ENCODE data around the gene CASK. TPM values are rescaled to one million over a fixed set of nuclear protein-coding genes. Genes with fewer than 3 reads are reported as not detected.

Gene CASK
- total and polyA plus RNA-seq, 9 of the 15 experiments (the other 6 are each of a cell fraction or from before 2014, with no cell fraction given), result 1.3 to 7.4 (median 5.2) TPM

- DNase-seq (ENCODE audit: extremely low read depth in 1 of 4, low spot score in 3 of 4) (peak; percentile 6 to 68 (median 18)), FAIRE-seq (peak; percentile 72), ATAC-seq (peak; percentile 92)
- peaks cover 0 to 5% of the 10 kb centered on the region in 2 experiments; a peak in 3 of 5 replicates for H3K4me1 ChIP-seq (replicated peaks in 1 of 2; ENCODE audit: control insufficient read depth in 2 of 2, insufficient read depth in 2 of 2, low read length in 2 of 2)
- no peak overlapping the region; a peak in 1 of 4 replicates for H3K9ac ChIP-seq (ENCODE audit: insufficient read depth in 1 of 2, low read depth in 2 of 2, low read length in 2 of 2)
- H3K9me1 ChIP-seq (ENCODE audit: control insufficient read depth, insufficient read depth, low read length), result no peaks in the 10 kb centered on the region
- H3K4me3 ChIP-seq, result no peak overlapping the region
- H3K9me3 ChIP-seq (replicated peaks; ENCODE audit: control insufficient read depth, insufficient read depth, low read depth, low read length), result no peaks in the 10 kb centered on the region
- in situ Hi-C loops (cut with MboI) (loop anchor here (5.0 kb wide), 1 partner anchor 191 kb away; no protein-coding TSS in a partner anchor), intact Hi-C loops (cut with micrococcal nuclease) (no loop called here)
- CTCF ChIA-PET (ENCODE audit: low intra/inter-chr PET ratio), result no interaction called here
- no peak overlapping the region for H3K4me2 ChIP-seq (ENCODE audit: insufficient read depth, low read length)
- H3K27ac ChIP-seq (ENCODE audit: extremely low read depth, low read depth, low read length), result peak overlapping the region; percentile 15; the same call in 2 of the 3 replicates
- no peaks in the 10 kb centered on the region for H4K20me1 ChIP-seq (replicated peaks; ENCODE audit: control insufficient read depth, insufficient read depth, low read length)
- POLR2A ChIA-PET, result no interaction called here
- no peaks in the 10 kb centered on the region for H3K36me3 ChIP-seq (ENCODE audit: control insufficient read depth, insufficient read depth, low read length)
- H3K27me3 ChIP-seq (ENCODE audit: control insufficient read depth in 2 of 2, insufficient read depth in 2 of 2, low read length in 2 of 2), result no peaks in the 10 kb centered on the region
- BruUV-seq (replicated peaks), result no TSS peak
- H3K79me2 ChIP-seq (ENCODE audit: control insufficient read depth, insufficient read depth, low read length), result no peaks in the 10 kb centered on the region
- WGBS (ENCODE audit: insufficient coverage, low coverage, missing lambda C conversion rate), result 0% methylated on average over 1 of the region's 2 CpGs
- no peak overlapping the region for H2AFZ ChIP-seq (ENCODE audit: low read depth, low read length)
- TF ChIP-seq TOE1 (IDR thresholded peaks at IDR 0.05; ENCODE audit: borderline replicate concordance), result no peak
- no peak for TF ChIP-seq TOE1 (CRISPR knock-in tag; IDR thresholded peaks at IDR 0.05; ENCODE audit: borderline replicate concordance, low read depth)
- TF ChIP-seq KDM4B (IDR thresholded peaks at IDR 0.05; ENCODE audit: borderline replicate concordance in 2 of 2, low read depth in 1 of 2), result no peak
- TF ChIP-seq NFE2 (IDR thresholded peaks at IDR 0.05; ENCODE audit: low read depth), result peak; percentile 78
- TF ChIP-seq XRCC5 (IDR thresholded peaks at IDR 0.05; ENCODE audit: low read depth, low read length), result no peak
- TF ChIP-seq ARID1B (IDR thresholded peaks at IDR 0.05), result peak; percentile 35; the same call in 1 of the 2 replicates
- 0 out of 2 replicates have a peak, but pooled peaks have one; percentile 39 for TF ChIP-seq SMARCA4 (IDR thresholded peaks at IDR 0.05)
- TF ChIP-seq MAFG (tag; conservative IDR thresholded peaks at IDR 0.05), result peak; percentile 52
- TF ChIP-seq C11orf30 (IDR thresholded peaks at IDR 0.05; ENCODE audit: low read depth), result peak; percentile 61
- TF ChIP-seq PREB (CRISPR knock-in tag; IDR thresholded peaks at IDR 0.05), result no peak
- TF ChIP-seq GATAD2B (IDR thresholded peaks at IDR 0.05; ENCODE audit: borderline replicate concordance), result no peak
- TF ChIP-seq L3MBTL2 (IDR thresholded peaks at IDR 0.05), result no peak
- no peak for TF ChIP-seq ZNF507 (tag; conservative IDR thresholded peaks at IDR 0.05)
- TF ChIP-seq RBM34 (IDR thresholded peaks at IDR 0.05; ENCODE audit: borderline replicate concordance, insufficient read depth, low read length), result no peak
- no peak for TF ChIP-seq KLF13 (tag; IDR thresholded peaks at IDR 0.05; ENCODE audit: borderline replicate concordance, low read depth)
- no peak for TF ChIP-seq NR2C2 (CRISPR knock-in tag; IDR thresholded peaks at IDR 0.05)
- TF ChIP-seq NR2C2 (tag; IDR thresholded peaks at IDR 0.05), result peak; percentile 53
- TF ChIP-seq MAFF (IDR thresholded peaks at IDR 0.05; ENCODE audit: low read length), result peak; percentile 51; the same call in 1 of the 2 replicates
- no peak for TF ChIP-seq ZNF253 (CRISPR knock-in tag; conservative IDR thresholded peaks at IDR 0.05)
- no peak for TF ChIP-seq PTBP1 (IDR thresholded peaks at IDR 0.05; ENCODE audit: low read depth, low read length)
- TF ChIP-seq RHOXF2B (CRISPR knock-in tag; conservative IDR thresholded peaks at IDR 0.05), result no peak
- no peak for TF ChIP-seq ZMIZ1 (IDR thresholded peaks at IDR 0.05; ENCODE audit: low read depth in 2 of 2, low read length in 2 of 2)
Measured at GRCh38 chrX:41561045-41561444, 362.3 kb downstream of the CASK start.
